ENCODE measurements around the gene SPINK7. TPM values are rescaled to one million over a fixed set of nuclear protein-coding genes. Genes with fewer than 3 reads are reported as not detected.

SPINK7 gene
- total RNA-seq, 2 donors from 2014 or later: not detected

DNA sequence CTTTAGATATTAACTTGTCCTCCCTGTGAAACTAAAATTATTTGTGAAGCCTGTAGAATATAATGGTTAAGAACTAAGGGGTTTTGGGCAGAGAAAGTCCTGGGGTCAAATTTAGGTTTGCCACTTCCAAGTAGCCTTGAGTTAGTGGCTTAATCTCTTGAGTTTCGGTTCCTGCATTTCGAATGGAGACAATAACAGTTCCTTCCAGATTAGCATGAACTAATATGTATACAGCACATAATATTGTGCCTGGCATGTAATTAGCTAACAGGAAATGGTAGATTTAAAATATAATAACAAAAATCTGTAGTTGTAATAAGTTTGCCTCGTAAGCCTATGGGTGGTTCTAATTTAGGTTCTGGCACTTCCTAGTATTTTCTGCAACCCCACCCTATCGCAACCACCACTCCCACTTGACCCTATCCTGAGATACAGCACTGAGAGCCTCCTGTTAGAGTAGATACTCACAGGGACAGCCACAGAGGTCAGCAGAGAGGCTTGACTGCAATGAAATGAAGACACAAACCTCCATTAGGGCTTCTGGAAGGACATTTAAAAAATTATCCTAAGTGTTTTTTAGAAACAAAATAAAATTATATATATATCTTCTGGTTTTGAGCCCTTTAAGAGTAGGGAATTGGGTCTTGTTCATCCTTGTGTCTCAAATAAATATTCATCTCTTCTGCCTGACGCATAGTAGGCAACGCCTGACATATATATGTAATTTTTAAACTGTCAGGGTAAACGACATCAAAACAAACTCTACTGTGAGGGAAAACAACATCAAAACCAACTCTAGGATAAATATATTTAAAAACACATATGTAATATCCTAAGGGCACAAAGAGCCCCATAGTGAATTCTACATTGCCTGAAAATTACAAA lies 31.6 kb downstream of the SPINK7 start:
- DNase-seq: no peak
- 73 to 77% methylated on average over 7 of the region's 7 CpGs for WGBS, 2 donors
- TF ChIP-seq, protein P1, sequence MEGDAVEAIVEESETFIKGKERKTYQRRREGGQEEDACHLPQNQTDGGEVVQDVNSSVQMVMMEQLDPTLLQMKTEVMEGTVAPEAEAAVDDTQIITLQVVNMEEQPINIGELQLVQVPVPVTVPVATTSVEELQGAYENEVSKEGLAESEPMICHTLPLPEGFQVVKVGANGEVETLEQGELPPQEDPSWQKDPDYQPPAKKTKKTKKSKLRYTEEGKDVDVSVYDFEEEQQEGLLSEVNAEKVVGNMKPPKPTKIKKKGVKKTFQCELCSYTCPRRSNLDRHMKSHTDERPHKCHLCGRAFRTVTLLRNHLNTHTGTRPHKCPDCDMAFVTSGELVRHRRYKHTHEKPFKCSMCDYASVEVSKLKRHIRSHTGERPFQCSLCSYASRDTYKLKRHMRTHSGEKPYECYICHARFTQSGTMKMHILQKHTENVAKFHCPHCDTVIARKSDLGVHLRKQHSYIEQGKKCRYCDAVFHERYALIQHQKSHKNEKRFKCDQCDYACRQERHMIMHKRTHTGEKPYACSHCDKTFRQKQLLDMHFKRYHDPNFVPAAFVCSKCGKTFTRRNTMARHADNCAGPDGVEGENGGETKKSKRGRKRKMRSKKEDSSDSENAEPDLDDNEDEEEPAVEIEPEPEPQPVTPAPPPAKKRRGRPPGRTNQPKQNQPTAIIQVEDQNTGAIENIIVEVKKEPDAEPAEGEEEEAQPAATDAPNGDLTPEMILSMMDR (IDR thresholded peaks at IDR 0.05): no peak
- intact Hi-C loops (cut with DNase I): no loop called here
- H3K27ac ChIP-seq: no peak overlapping the region
- no peak for ATAC-seq
- H3K4me3 ChIP-seq: no peak overlapping the region
- no peaks in the 10 kb centered on the region for H3K4me1 ChIP-seq
- H3K9me3 ChIP-seq: peaks cover 0 to 3% (median 0%) of the 10 kb centered on the region in 3 donors
- H3K36me3 ChIP-seq (replicated peaks in 1 of 2; ENCODE audit: insufficient read depth in 1 of 2, low read depth in 2 of 2): no peaks in the 10 kb centered on the region
- no peaks in the 10 kb centered on the region for H3K27me3 ChIP-seq

DNA sequence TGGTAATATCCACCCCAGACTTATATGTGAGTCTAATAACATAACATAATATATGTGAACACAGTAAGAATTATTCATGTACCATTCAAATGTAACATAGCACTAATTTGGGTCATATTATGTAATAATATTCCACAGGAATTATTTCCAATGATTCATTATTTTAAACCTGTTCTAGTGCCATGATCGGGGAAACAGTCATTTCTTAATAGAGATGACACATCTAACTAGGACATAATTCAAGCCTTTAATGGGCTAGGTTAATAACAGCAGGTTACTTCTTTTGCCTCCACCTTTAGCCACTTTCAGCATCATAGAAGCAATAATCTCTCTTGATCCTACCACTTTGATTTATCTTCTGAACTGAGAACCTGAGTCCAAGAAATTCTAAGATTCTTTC lies 35.5 kb downstream of the SPINK7 start:
- Histone ChIP-seq H3K27me3 (no peaks in the 10 kb centered on the region), H3K4me3 (no peak overlapping the region), H3K9me3 (no peaks in the 10 kb centered on the region), H3K27ac (no peak overlapping the region), H3K4me1 (no peaks in the 10 kb centered on the region), H3K36me3 (replicated peaks in 1 of 2; ENCODE audit: insufficient read depth in 1 of 2, low read depth in 2 of 2) (no peaks in the 10 kb centered on the region)
- ATAC-seq: no peak
- TF ChIP-seq POLR2A (IDR thresholded peaks at IDR 0.05): no peak
- TF ChIP-seq, protein P1 (IDR thresholded peaks at IDR 0.05): no peak
- 75 to 96% methylated on average over 1 of the region's 1 CpG for WGBS, 2 donors
- intact Hi-C loops (cut with DNase I): no loop called here
- no peak for DNase-seq

DNA sequence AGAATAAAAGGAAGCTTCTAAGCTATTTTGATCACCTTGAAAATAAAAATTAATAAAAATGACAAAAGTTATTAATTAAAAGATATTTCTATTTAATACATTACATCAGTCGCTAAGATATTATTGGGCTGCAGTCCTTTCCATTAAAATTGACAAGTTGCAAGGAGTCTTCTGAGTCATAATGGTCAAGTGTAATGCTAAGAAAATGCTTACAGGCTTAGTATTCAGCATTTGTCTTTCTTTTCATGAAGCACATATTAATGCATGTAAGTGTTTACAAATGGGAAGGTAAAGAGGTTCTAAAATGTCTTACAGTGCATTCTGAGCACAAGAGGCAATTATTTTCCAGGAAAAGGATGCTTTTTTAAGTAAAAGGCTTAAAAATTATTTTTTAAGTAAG lies 40.5 kb downstream of the SPINK7 start:
- no peak overlapping the region for H3K4me3 ChIP-seq
- ATAC-seq (no peak), DNase-seq (no peak)
- intact Hi-C loops (cut with DNase I): no loop called here
- no peaks in the 10 kb centered on the region for H3K9me3 ChIP-seq
- no peaks in the 10 kb centered on the region for H3K36me3 ChIP-seq (replicated peaks in 1 of 2; ENCODE audit: insufficient read depth in 1 of 2, low read depth in 2 of 2)
- no peaks in the 10 kb centered on the region for H3K27me3 ChIP-seq
- no peaks in the 10 kb centered on the region for H3K4me1 ChIP-seq
- H3K27ac ChIP-seq: no peak overlapping the region
- 79 to 82% methylated on average over 1 of the region's 1 CpG for WGBS, 2 donors
- TF ChIP-seq, protein P1 (IDR thresholded peaks at IDR 0.05): no peak
- TF ChIP-seq POLR2A (IDR thresholded peaks at IDR 0.05): no peak

DNA sequence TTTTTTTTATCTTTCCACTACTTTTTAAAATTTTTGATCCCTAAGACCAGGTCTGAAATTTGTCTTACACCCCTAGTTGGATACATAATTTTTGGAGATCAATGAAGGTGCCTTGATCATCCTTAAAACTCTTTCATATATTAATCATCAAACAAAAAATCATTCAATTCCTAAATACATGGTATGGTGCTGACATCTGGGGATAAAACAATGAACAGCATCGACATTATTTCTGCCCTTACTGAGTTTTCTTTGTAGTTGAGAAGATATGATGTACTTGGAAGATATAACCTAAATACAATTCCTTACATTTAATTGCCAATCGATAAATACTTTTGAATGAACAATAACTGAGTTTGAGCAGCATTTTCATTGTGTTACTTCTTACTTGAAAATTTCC lies 41.4 kb downstream of the SPINK7 start:
- intact Hi-C loops (cut with DNase I): no loop called here
- TF ChIP-seq, protein P1 (IDR thresholded peaks at IDR 0.05): peak in 1 of 7 experiments; percentile 8
- TF ChIP-seq POLR2A (IDR thresholded peaks at IDR 0.05): no peak
- WGBS, 2 donors: 82 to 95% methylated on average over 2 of the region's 2 CpGs
- Histone ChIP-seq H3K4me3 (no peak overlapping the region), H3K36me3 (replicated peaks in 1 of 2; ENCODE audit: insufficient read depth in 1 of 2, low read depth in 2 of 2) (no peaks in the 10 kb centered on the region), H3K9me3 (no peaks in the 10 kb centered on the region), H3K27ac (no peak overlapping the region), H3K27me3 (no peaks in the 10 kb centered on the region), H3K4me1 (no peaks in the 10 kb centered on the region)
- no peak for DNase-seq
- ATAC-seq: no peak

DNA sequence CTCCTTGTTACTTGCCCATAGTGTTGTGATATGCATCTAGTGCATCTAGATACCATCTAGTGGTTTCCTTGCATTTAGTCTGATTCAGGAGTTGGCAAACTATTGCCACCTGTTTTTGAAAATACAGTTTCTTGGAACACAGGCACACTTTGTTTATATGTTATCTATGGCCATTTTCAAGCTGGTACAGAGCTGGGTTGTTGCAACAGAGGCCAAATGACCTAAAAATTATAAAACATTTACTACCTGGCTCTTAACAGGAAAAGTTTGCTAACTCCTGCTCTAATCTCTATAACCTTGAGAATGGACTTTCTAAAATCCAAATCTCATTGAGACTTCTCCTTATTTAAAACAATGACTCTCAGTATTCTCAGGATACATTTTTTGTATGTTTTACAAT lies 52.1 kb downstream of the SPINK7 start:
- no peaks in the 10 kb centered on the region for H3K9me3 ChIP-seq
- ATAC-seq: peak; percentile 58
- no peak for DNase-seq
- H3K27ac ChIP-seq: peak overlapping the region in 2 of 4 donors; percentile 12 to 40
- no peaks in the 10 kb centered on the region for H3K27me3 ChIP-seq
- no peak for TF ChIP-seq POLR2A (IDR thresholded peaks at IDR 0.05)
- TF ChIP-seq, protein P1 (IDR thresholded peaks at IDR 0.05): no peak
- peaks cover 6% of the 10 kb centered on the region for H3K4me1 ChIP-seq
- H3K36me3 ChIP-seq (replicated peaks in 1 of 2; ENCODE audit: insufficient read depth in 1 of 2, low read depth in 2 of 2): no peaks in the 10 kb centered on the region
- no peak overlapping the region for H3K4me3 ChIP-seq
- intact Hi-C loops (cut with DNase I): no loop called here

Data from body of pancreas (tissue), 4 donors.